Measurements from ENCODE around the gene PBX4.
A peak's percentile ranks its signal among the peaks of the same experiment; 100 is the strongest.

The PBX4 gene

DNA sequence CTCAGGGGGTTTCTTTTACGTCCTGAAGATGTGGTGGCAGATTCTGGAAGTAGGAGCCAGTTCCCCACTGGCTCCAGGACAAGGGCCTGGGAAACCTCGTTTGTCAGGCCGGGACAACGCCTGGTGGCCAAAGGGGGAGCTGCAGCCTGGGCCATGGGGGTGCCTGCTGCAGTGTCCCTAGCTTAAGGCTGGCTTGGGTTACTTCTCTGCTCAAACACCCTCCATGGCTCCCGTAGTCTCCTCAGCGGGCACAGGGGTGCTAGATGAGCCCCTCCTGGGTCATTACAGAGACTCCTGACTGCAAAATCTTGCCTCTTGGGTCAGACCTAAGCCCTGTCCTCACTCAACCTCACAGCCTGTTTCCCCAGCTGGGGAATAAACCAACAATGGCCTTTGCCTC is 65.7 kb downstream of the PBX4 start:
- DNase-seq: peak in 1 of 2 experiments; percentile 31

DNA sequence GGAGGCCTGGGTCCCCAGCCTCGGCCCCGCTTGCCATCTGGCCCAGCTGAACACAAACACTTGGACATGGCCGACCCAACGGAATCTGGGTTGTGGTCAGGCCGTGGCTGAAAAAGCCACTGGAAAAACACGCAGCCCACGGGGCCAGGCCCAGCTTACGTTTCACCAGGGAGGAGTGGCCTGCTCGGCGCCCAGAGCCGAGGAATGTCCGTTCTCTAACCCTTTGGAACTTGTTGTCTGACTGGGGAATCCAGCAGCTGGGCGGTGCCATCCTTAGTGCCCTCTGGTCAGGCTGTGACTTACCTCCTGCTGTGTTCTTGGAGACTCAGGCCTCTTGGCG is 66.7 kb downstream of the PBX4 start:
- no peak for DNase-seq

GRCh38 chr19:19550972-19551852 is 67.3 kb downstream of the PBX4 start:
- no peak for DNase-seq

- DNase-seq: no peak
Measured at GRCh38 chr19:19550485-19550929, 68.0 kb downstream of the PBX4 start.

DNA sequence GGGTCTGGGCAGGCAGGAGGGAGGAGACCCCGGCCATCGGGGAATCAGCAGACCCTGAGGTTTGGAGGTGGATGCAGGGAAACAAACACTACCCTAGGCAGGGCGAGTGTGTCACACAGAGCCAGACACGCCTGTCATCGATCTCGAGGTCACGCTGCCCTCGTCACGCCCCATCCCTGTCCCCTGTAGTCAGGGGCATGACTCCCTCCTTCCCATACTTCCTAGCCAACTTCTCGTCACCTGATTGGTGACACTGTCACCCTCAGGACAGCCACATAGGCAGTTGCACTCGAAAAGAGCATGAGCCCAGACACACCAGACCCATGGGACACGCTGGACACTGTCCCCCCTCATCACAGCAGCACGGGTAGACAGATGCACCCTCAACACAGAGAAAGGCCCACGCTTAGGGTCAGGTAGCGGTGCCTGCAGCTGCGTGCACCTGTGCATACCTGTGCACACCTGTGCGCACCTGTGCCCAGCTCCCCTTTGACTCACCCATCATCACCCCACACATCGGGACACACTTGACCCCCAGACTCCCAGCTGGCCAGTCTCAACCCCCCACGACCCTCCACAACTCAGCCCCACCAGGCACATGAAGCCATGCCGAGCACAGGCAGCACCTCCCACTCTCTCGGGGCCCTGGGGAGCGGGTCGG is 68.6 kb downstream of the PBX4 start:
- no peak for DNase-seq

DNA sequence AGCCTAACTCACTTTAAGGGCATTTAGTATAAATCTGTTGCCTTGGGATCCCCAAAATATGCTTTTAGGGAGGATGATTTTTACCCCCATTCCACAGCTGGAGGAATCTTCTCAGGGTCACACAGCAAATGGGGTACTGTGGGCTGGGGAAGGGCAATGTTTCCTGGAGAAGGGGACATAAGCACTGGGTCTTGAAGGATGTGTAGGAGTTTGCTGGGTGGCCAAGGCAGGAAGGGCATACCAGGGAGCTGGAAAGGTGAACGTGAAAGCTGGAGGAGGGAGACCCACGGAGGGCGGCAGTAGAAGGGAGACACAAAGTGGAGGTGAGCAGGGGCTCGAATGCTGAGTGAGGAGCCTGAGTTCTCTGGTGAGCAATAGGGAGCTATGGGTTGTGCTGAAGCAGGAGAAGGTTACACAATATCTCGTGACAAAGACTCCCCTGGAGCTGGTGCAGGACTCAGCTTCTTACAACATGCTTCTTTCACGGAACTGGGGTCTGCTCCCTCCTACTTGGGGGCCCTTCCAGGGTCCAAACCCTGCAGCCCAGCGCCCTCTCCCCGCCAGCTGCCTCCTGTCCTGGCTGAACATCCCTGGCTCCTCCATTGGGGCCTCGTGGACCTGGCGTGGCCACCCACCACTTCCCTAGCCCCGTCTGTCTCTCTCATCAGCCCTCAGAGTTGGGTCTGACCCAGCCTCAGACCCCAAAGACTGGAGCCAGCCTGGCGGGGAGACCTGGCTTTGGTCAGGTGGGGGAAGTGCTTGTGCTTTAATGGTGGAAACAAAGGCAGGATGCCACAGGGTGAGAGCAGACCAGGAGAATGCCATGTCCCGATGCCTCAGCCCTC is 69.3 kb downstream of the PBX4 start:
- DNase-seq: no peak

- no peak for DNase-seq
Measured at GRCh38 chr19:19547674-19548336, 70.7 kb downstream of the PBX4 start.

DNA sequence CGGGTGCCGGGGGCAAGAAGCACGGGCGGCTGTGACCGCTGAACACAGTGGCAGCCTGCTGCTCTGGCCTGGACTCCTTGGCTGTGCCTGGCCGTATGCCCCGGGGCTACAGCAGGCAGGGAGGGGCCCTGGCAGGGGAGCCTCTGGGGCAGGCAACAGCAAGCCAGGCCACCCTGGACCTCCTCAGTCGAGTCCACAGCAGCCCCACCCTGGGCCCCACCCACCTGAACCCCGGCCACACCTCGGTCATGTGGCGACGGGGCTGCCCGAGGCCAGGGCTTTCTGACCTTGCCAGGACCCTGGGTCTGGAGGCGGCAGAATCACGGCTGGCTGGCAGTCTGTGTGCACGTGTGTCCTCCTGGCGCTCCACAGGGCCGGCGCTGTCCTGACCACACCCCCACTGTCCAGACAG is 71.7 kb downstream of the PBX4 start:
- no peak for DNase-seq

DNA sequence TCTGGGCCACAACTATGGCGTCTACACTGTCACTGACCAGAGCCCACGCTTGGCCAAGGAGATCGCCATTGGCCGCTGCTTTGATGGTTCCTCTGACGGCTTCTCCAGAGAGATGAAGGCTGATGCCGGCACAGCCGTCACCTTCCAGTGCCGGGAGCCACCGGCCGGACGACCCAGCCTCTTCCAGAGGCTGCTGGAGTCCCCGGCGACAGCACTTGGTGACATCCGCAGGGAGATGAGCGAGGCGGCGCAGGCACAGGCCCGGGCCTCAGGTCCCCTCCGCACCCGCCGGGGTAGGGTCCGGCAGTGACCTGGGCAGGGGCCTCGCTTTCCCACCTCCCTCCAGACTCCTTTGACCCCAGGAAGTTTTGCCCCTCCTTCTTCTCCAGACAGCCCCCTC is 72.8 kb downstream of the PBX4 start:
- DNase-seq: no peak

DNA sequence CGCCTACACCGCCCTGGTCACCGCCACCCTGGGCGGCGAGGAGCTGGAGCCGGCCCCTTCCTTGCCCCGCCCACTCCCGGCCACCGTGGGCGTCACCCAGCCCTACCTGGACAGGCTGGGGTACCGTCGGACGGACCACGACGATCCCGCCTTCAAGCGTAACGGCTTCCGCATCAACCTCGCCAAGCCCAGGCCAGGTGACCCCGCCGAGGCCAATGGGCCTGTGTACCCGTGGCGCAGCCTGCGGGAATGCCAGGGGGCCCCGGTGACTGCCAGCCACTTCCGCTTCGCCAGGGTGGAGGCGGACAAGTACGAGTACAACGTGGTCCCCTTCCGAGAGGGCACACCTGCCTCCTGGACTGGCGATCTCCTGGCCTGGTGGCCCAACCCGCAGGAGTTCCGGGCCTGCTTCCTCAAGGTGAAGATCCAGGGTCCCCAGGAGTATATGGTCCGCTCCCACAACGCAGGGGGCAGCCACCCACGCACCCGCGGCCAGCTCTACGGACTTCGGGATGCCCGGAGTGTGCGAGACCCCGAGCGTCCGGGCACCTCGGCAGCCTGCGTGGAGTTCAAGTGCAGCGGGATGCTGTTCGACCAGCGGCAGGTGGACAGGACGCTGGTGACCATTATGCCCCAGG is 73.4 kb downstream of the PBX4 start:
- DNase-seq: no peak

GRCh38 chr19:19544257-19544953 is 74.1 kb downstream of the PBX4 start:
- DNase-seq: no peak

DNA sequence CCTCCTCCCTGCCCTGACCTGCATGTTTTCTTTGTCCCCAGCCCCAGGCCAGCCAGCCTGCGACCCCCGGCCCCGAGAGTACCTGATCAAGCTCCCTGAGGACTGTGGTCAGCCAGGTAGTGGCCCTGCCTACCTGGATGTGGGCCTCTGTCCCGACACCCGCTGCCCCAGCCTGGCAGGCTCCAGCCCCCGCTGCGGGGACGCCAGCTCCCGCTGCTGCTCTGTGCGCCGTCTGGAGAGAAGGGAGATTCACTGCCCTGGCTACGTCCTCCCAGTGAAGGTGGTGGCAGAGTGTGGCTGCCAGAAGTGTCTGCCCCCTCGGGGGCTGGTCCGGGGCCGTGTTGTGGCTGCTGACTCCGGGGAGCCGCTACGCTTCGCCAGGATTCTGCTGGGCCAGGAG is 74.8 kb downstream of the PBX4 start:
- DNase-seq: no peak

- no peak for DNase-seq
Measured at GRCh38 chr19:19543101-19543500, 75.4 kb downstream of the PBX4 start.

GRCh38 chr19:19542507-19542906 is 76.0 kb downstream of the PBX4 start:
- DNase-seq: no peak

DNA sequence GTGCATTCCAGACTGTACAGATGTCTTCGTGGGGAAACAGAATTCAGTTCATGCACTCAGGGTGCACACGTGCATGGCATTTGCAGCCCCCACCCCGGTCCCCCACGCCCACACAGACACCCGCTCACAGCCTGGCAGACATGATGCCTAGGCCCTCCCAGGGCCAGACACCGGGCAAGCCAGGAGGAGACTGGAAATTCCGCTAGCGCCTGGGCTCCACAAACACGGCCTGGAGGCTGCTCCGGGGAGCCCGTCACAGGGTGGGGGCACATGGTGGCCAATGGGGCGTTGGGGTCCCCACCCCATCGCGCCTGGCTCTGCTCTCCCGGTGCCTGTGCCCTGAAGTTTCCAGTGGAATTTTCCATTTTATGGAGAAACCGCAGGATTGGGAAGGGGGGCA is 76.9 kb downstream of the PBX4 start:
- no peak for DNase-seq

- peak; percentile 58 to 92 for DNase-seq
Measured at GRCh38 chr19:19540715-19541515, 77.6 kb downstream of the PBX4 start.

DNA sequence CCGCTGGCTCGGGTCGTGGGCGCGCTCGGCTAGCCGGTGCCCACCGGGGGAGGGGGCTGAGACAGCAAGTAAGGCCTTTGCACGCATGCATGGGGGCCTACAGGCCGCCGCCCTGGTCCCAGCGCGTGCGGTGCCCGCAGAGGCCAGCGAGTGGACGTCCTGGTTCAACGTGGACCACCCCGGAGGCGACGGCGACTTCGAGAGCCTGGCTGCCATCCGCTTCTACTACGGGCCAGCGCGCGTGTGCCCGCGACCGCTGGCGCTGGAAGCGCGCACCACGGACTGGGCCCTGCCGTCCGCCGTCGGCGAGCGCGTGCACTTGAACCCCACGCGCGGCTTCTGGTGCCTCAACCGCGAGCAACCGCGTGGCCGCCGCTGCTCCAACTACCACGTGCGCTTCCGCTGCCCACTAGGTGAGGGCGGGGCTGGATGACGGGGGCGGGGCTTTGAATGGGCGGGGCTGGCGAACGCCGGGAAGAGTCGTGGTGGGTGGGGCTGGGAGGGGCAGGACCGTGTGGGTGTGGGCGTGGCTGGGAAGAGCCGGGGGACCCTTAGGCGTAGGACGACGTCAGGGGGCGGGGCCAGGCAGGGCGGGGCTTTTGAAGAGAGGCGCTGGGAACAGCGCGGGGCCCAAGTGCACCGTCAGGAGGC is 78.3 kb downstream of the PBX4 start:
- DNase-seq: peak in 1 of 2 experiments; percentile 91

DNA sequence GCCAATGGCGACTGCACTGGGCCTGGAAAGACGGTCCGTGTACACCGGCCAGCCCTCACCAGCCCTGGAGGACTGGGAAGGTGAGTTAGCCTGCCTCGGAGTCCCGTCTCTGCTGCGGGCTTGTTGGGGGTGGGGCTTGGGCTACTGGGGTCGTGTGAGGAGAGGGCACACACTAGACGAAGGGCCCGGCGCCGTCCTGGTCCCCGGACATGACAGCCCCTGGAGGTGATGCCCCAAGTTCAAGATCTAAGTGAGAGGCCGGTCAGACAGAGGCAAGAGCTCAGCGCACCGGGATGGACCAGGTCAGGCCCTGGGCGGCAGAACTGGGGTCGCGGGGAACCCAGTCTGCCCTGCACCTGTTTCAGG is 78.8 kb downstream of the PBX4 start:
- DNase-seq: no peak

DNA sequence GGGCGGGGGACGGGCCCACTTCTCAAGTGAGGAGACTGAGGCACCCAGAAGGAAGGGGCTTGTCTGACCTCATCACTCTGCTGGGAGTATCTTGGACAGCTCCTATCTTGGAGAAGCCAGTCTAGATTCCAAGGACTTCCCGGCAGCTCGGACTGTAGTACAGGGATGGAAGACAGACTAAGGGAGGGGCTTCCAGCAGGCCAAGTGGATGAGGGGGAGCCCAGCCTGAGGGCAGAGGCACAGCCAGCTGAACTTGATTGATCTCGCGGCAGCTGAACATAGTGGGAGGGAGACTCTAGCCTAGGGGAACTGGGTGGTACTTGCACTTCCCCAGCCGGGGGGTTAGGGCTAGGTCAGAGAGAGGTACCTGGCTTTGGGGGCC is 79.7 kb downstream of the PBX4 start:
- DNase-seq: peak in 1 of 2 experiments; percentile 35

DNA sequence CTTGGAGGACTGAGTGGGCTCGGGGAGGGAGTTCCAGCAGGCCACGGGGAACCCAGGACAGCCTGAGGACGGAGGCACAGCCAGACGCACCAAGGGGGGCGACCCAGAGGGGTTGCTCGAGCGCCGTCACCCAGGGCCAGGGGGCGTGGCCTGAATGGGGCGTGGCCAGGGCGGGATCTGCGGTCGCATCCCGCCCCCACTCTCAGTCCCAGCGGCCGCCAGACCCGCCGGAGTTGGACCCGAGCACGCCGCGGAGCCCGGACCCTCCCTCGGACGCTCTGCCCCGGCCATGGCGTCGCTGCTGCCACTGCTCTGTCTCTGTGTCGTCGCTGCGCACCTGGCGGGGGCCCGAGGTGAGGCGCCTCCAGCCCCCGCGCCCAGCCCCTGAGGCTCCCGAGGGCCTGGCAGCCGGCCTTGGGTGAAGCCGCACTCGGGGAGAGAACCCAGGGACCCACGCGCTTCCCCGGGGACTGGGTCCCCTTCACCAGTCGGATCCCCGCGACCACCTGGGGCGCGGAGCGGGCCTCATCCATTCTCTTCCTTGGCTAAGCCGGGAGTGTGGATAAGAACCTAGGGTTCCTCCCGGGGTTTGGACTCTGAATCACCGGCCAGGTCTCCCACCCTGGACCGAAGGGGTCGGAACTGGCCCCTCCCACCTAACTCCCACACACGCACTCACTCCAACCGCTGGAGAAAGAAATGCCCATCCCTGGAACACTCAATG is 80.3 kb downstream of the PBX4 start, which contains the start of gene CILP2:
Gene CILP2 (plus strand): TSS at position 205 of the 724 bp plus-strand sequence. CDS start 85 bp downstream, at position 290.
- peak in 1 of 2 experiments; percentile 40 for DNase-seq

All from NCI-H526 (cell line).